Activated T-cell treated with anti-CD3 and anti-CD28 coated beads, Interleukin-2, amount 50 U/mL, for 24 hours (primary cell): ENCODE results near the gene CRACR2B.

Source experiments
- DNase-seq: peaks from one replicate; pipeline ENCODE4 v3.0.0-alpha.2; 2020
- H3K27ac Mint-ChIP-seq: 2 replicates; pipeline ENCODE4 v1.8.0; 2020; ENCODE audit warnings: mild to moderate bottlenecking, mixed read lengths
- H3K27me3 Mint-ChIP-seq: 2 replicates; pipeline ENCODE4 v1.8.0; 2020; ENCODE audit warnings: mixed read lengths
- H3K36me3 Mint-ChIP-seq: 2 replicates; pipeline ENCODE4 v1.8.0; 2020; ENCODE audit warnings: low read depth, mixed read lengths
- H3K4me1 Mint-ChIP-seq: 2 replicates; pipeline ENCODE4 v1.8.0; 2020; ENCODE audit warnings: low read depth, mixed read lengths
- H3K4me3 Mint-ChIP-seq: 2 replicates; pipeline ENCODE4 v1.8.0; 2020; ENCODE audit warnings: mild to moderate bottlenecking, moderate library complexity, mixed read lengths
- H3K9me3 Mint-ChIP-seq: 2 replicates; pipeline ENCODE4 v1.8.0; 2020; ENCODE audit warnings: mixed read lengths

Gene CRACR2B

GRCh38 chr11:825366-826226, 2.1 kb upstream of the CRACR2B start:
- Mint-ChIP-seq H3K36me3 (peaks cover 26% of the 10 kb centered on the region), H3K4me1 (peaks cover 43% of the 10 kb centered on the region), H3K27ac (no peak overlapping the region), H3K4me3 (no peak overlapping the region), H3K27me3 (peaks cover 36% of the 10 kb centered on the region), H3K9me3 (no peaks in the 10 kb centered on the region)
- DNase-seq = no peak

DNA sequence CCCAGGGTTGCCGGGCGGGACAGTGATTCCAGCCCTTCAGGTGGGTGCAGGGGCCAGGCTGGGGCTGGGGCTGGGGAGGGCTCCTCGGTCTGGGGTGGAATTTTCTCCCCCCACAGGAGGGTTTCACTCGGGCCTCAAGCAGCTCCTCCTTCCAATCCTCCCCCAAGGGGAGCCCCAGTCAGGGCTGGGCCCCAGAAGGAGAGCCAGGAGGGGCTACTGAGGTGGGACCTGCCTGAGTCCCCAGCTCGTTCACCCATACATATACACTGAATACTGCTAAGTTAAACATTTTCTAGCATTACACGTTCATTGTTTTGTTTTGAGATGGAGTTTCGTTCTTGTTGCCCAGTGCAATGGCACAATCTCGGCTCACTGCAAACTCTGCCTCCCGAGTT, 1.5 kb upstream of the CRACR2B start:
- H3K9me3 Mint-ChIP-seq = no peaks in the 10 kb centered on the region
- H3K4me1 Mint-ChIP-seq = peaks cover 40% of the 10 kb centered on the region
- no peak for DNase-seq
- peaks cover 26% of the 10 kb centered on the region for H3K36me3 Mint-ChIP-seq
- peak overlapping the region; percentile 64 for H3K4me3 Mint-ChIP-seq
- H3K27ac Mint-ChIP-seq = no peak overlapping the region
- H3K27me3 Mint-ChIP-seq = peaks cover 41% of the 10 kb centered on the region

DNA sequence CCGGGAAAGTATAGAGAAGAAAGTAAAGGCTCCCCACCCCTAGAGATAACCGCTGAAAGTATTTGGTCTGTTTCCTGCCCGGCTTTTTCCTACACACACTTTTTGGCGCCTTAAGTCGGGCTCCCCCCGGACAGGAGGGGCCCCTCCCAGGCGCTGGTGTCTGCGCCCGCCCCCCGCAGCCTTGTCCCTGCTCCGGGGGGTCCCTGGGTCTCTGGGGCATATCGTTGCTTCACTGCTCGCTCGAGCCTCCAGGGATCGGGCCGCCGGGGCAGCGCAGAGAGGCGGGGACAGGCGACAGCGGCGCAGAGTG, 928 bp upstream of the CRACR2B start:
- H3K4me1 Mint-ChIP-seq = peaks cover 39% of the 10 kb centered on the region
- no peaks in the 10 kb centered on the region for H3K9me3 Mint-ChIP-seq
- peaks cover 26% of the 10 kb centered on the region for H3K36me3 Mint-ChIP-seq
- H3K27ac Mint-ChIP-seq = no peak overlapping the region
- peaks cover 46% of the 10 kb centered on the region for H3K27me3 Mint-ChIP-seq
- no peak for DNase-seq
- peak overlapping the region; percentile 64 for H3K4me3 Mint-ChIP-seq

- peak overlapping the region; percentile 57 for H3K27ac Mint-ChIP-seq
- no peaks in the 10 kb centered on the region for H3K9me3 Mint-ChIP-seq
- peaks cover 38% of the 10 kb centered on the region for H3K4me1 Mint-ChIP-seq
- H3K4me3 Mint-ChIP-seq = peak overlapping the region; percentile 64
- H3K36me3 Mint-ChIP-seq = peaks cover 21% of the 10 kb centered on the region
- H3K27me3 Mint-ChIP-seq = peaks cover 51% of the 10 kb centered on the region
- peak; percentile 50 for DNase-seq
Measured at GRCh38 chr11:827146-827896, 398 bp upstream of the CRACR2B start.

GRCh38 chr11:828506-829175, 922 bp downstream of the CRACR2B start:
- Mint-ChIP-seq H3K27ac (no peak overlapping the region), H3K36me3 (peaks cover 14% of the 10 kb centered on the region), H3K4me1 (peaks cover 40% of the 10 kb centered on the region), H3K27me3 (peaks cover 52% of the 10 kb centered on the region), H3K4me3 (no peak overlapping the region), H3K9me3 (no peaks in the 10 kb centered on the region)
- no peak for DNase-seq

DNA sequence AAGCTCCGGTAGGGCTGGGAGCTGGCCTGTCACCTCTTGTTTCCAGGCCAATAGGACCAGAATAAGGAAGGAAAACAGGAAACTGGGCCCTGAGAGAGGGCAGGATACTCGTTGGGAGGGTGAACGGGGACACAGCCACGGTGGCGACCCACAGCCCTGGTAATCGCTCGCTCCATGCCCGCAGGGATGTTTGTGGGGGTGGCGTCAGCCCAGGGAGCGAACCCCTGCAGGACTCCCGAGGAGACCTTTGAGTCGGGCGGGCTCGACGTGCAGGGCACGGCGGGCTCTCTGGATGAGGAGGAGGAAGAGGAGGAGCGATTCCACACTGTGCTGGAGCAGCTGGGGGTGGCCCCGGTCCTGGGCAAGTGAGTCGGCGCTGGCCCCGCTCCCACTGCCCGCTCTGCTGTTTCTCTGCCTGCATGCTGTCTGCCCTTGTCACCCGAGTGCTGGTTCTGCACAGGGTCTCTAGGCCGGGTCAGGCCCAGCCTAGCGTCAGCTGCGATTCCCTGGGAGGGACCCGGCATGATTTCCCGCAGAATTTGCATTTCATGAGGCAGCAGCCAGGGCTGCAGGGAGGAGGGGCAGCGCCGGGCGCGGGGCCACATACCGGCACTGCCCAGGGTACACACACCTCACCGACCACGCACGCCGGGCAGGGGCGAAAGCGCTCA, 1.6 kb downstream of the CRACR2B start:
- Mint-ChIP-seq H3K27me3 (peaks cover 56% of the 10 kb centered on the region), H3K27ac (no peak overlapping the region), H3K36me3 (peaks cover 10% of the 10 kb centered on the region), H3K9me3 (no peaks in the 10 kb centered on the region), H3K4me1 (peaks cover 46% of the 10 kb centered on the region), H3K4me3 (peak overlapping the region; percentile 25)
- DNase-seq = no peak

DNA sequence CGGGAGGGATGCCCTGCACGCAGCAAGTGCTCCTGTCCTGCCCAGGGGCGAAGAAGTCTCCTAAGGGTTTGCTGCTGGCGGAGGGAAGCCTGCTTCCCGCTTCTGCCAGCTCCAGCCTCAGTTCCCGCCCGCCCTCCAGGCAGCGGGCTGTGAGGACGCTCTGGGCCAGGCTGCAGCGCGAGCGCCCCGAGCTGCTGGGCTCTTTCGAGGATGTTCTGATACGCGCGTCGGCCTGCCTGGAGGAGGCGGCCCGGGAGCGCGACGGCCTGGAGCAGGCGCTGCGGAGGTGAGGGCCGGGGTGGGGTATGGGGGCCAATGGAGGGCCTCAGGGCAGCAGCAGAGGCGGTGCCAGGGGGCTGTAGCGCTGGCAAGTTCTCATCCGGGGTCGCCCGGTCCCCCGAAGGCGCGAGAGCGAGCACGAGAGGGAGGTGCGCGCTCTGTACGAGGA, 2.2 kb downstream of the CRACR2B start:
- Mint-ChIP-seq H3K9me3 (no peaks in the 10 kb centered on the region), H3K36me3 (peaks cover 7% of the 10 kb centered on the region), H3K27me3 (peaks cover 56% of the 10 kb centered on the region), H3K4me1 (peaks cover 49% of the 10 kb centered on the region), H3K4me3 (peak overlapping the region; percentile 35), H3K27ac (no peak overlapping the region)
- DNase-seq = no peak

GRCh38 chr11:830295-831117, 2.8 kb downstream of the CRACR2B start:
- no peak overlapping the region for H3K4me3 Mint-ChIP-seq
- H3K9me3 Mint-ChIP-seq = no peaks in the 10 kb centered on the region
- peaks cover 51% of the 10 kb centered on the region for H3K4me1 Mint-ChIP-seq
- H3K36me3 Mint-ChIP-seq = peaks cover 3% of the 10 kb centered on the region
- H3K27ac Mint-ChIP-seq = no peak overlapping the region
- peaks cover 56% of the 10 kb centered on the region for H3K27me3 Mint-ChIP-seq
- peak; percentile 76 for DNase-seq

GRCh38 chr11:831118-831864, 3.6 kb downstream of the CRACR2B start:
- H3K36me3 Mint-ChIP-seq = peaks cover 4% of the 10 kb centered on the region
- H3K4me1 Mint-ChIP-seq = peaks cover 50% of the 10 kb centered on the region
- H3K27me3 Mint-ChIP-seq = peaks cover 56% of the 10 kb centered on the region
- no peaks in the 10 kb centered on the region for H3K9me3 Mint-ChIP-seq
- no peak for DNase-seq
- H3K27ac Mint-ChIP-seq = peak overlapping the region; percentile 26
- H3K4me3 Mint-ChIP-seq = no peak overlapping the region

DNA sequence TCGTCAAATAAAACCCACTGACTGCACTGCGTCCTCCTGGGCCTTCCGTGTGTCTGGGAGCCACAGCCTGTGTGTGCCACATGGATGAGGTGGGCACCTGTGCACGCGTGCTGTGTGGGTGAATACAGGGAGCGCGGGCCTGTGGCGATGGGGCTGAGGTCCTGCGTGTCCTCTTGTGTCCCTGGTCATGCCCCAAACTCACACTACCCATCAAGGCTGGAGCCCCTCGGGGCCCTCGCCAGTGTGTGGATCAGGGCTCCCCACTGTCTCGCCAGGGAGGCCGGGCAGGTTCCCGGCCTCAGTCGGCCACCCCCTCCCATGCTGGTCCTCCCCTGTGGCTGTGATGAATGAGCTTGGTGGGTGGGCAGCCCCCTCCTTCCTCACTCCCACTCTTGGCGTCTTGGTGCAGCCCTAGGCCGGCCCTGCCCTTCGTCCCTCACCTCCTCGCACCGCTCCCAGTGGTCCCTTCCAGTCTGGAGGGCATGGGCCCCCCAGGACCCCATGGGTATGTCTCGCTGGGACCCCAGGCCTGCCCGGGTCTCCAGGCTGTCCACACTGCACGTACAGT, 4.3 kb downstream of the CRACR2B start:
- Mint-ChIP-seq H3K27ac (no peak overlapping the region), H3K4me1 (peaks cover 45% of the 10 kb centered on the region), H3K27me3 (peaks cover 52% of the 10 kb centered on the region), H3K36me3 (peaks cover 12% of the 10 kb centered on the region), H3K4me3 (peak overlapping the region; percentile 36), H3K9me3 (no peaks in the 10 kb centered on the region)
- DNase-seq = no peak

DNA sequence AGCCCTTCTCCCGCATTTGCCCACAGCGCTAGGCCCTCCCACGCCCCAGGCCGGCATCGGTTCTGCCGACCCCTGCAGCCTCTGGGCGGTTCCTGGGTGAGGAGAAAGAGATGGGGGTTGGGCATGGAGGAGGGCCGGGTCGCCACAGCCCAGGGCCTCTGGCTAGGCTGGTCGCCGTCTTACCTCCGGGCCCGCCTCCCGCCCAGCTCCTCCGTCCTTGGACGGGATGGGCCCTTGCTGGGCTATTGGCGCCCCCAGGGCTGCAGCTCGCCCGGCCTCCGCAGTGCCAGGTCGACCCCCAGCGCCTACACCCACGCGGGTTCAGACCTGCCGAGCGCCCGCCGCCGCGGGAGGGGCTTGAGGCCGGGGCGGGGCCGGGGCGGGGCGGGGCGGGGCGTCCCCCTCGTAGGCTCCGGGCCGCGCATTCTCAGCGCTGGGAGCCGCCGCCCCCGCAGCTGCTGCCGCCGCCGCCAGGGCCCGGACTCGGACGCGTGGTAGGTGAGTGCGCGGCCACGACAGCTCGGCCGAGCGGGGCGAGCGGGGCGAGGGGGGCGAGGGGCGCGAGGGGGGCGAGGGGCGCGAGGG, 4.9 kb downstream of the CRACR2B start, which contains the start of gene CD151:
Gene CD151, plus strand, starts transcription at position 424 of the 585 bp plus-strand sequence. CDS start 3,118 bp downstream, outside the sequence.
- peak; percentile 66 for DNase-seq
- Mint-ChIP-seq H3K27ac (peak within 1 kb of the TSS; percentile 52), H3K4me3 (peak within 1 kb of the TSS; percentile 71), H3K4me1 (peaks cover 43% of the 10 kb centered on the region), H3K36me3 (peaks cover 16% of the 10 kb centered on the region), H3K27me3 (peaks cover 49% of the 10 kb centered on the region), H3K9me3 (no peaks in the 10 kb centered on the region)

GRCh38 chr11:833114-833791, 5.5 kb downstream of the CRACR2B start:
- H3K9me3 Mint-ChIP-seq = no peaks in the 10 kb centered on the region
- H3K4me1 Mint-ChIP-seq = peaks cover 36% of the 10 kb centered on the region
- no peak overlapping the region for H3K27ac Mint-ChIP-seq
- peak overlapping the region; percentile 71 for H3K4me3 Mint-ChIP-seq
- H3K27me3 Mint-ChIP-seq = peaks cover 43% of the 10 kb centered on the region
- H3K36me3 Mint-ChIP-seq = peaks cover 23% of the 10 kb centered on the region
- DNase-seq = peak; percentile 58
